Measurements from ENCODE around the gene FAM107B.

The FAM107B gene

DNA sequence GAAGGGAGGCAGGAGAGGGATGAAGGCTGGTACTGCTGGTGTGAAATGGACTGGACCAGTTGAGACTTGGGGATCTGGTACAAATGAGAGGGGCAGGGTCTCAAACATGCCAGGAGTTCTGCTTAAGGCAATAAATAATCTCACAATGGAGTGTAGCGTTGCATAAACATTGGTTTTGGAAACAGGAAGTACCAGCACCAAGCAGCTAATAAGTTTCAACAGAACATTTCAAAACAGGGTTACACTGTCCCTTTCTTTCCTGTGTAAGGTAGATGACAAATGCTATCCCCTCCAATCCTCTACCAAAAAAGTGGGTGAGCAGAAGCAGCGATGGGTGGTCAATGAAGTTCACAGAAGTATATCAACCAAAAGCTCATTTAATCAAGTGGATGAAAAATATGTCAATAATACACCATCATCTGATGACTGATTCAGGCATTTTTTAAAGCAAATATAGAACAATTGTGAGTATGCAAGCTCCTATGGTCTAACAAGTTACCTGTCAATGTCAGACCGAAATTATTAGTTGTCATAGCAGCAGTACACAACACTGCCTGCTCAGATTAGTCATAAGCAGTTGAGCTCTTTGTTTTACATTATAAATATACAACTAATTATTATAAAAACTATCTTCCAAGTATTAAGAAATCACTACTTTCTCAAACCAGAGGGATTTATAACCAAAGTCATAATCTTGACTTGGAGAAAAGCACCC lies 220.0 kb downstream of the FAM107B start:
- H3K36me3 ChIP-seq (ENCODE audit: control insufficient read depth, insufficient read depth, low read length) = no peaks in the 10 kb centered on the region
- no peaks in the 10 kb centered on the region for H3K9me3 ChIP-seq (ENCODE audit: control insufficient read depth, low read length)
- no peak overlapping the region for H3K27ac ChIP-seq (ENCODE audit: insufficient read depth, low read depth, low read length, poor library complexity, severe bottlenecking)
- H3K4me1 ChIP-seq (ENCODE audit: control insufficient read depth, insufficient read depth, low read length) = peaks cover 6% of the 10 kb centered on the region
- WGBS, 2 experiments = 88 to 96% methylated on average over 3 of the region's 3 CpGs
- H3K4me3 ChIP-seq (ENCODE audit: insufficient read depth, low read depth, low read length) = no peak overlapping the region
- H3K27me3 ChIP-seq (ENCODE audit: control insufficient read depth, insufficient read depth, low read length, poor library complexity, severe bottlenecking) = no peaks in the 10 kb centered on the region

DNA sequence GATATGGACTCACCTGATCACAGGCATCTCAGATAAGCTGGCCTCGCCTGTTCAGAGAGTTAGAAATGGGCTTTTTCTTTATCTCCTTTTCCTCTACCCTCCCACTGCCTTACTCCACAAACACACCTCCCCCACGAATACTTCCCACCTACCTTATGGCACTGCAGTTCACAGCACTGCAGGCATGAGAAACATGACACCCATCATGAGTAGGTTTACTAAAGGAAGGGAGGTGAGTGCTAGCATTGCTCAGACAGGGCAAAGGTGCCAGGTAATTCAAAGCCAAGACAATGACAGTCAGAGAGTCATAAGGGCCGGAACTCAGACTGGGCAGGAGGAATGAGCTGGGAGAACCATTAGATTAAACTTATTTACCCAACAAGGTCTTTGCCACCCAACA lies 220.6 kb downstream of the FAM107B start:
- Histone ChIP-seq H3K36me3 (ENCODE audit: control insufficient read depth, insufficient read depth, low read length) (no peaks in the 10 kb centered on the region), H3K9me3 (ENCODE audit: control insufficient read depth, low read length) (no peaks in the 10 kb centered on the region), H3K4me3 (ENCODE audit: insufficient read depth, low read depth, low read length) (no peak overlapping the region), H3K27ac (ENCODE audit: insufficient read depth, low read depth, low read length, poor library complexity, severe bottlenecking) (no peak overlapping the region), H3K4me1 (ENCODE audit: control insufficient read depth, insufficient read depth, low read length) (peaks cover 9% of the 10 kb centered on the region), H3K27me3 (ENCODE audit: control insufficient read depth, insufficient read depth, low read length, poor library complexity, severe bottlenecking) (no peaks in the 10 kb centered on the region)
- WGBS, 2 experiments = 76 to 79% methylated on average over 3 of the region's 3 CpGs

DNA sequence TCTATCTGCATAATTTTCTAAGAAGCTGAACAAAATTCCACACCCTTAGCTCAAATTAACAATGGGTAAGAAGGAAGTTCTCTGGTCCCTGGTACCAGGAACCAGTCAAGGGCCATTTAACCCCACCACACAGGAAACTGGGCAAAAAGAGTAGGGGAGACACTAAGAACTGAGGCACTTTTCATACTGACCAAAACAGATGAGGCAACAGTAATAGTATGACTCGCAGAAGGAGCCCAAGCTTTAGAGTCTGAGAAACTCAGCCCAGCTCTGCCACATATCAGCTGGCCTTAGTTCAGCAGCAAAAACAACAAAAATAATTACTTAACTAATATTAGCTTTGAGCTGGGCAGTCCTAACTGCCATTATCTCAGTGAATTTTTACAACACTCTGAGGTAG lies 221.2 kb downstream of the FAM107B start:
- WGBS, 2 experiments = 91 to 97% methylated on average over 1 of the region's 1 CpG
- Histone ChIP-seq H3K4me1 (ENCODE audit: control insufficient read depth, insufficient read depth, low read length) (peaks cover 10% of the 10 kb centered on the region), H3K4me3 (ENCODE audit: insufficient read depth, low read depth, low read length) (no peak overlapping the region), H3K27me3 (ENCODE audit: control insufficient read depth, insufficient read depth, low read length, poor library complexity, severe bottlenecking) (no peaks in the 10 kb centered on the region), H3K27ac (ENCODE audit: insufficient read depth, low read depth, low read length, poor library complexity, severe bottlenecking) (no peak overlapping the region), H3K9me3 (ENCODE audit: control insufficient read depth, low read length) (no peaks in the 10 kb centered on the region), H3K36me3 (ENCODE audit: control insufficient read depth, insufficient read depth, low read length) (no peaks in the 10 kb centered on the region)

DNA sequence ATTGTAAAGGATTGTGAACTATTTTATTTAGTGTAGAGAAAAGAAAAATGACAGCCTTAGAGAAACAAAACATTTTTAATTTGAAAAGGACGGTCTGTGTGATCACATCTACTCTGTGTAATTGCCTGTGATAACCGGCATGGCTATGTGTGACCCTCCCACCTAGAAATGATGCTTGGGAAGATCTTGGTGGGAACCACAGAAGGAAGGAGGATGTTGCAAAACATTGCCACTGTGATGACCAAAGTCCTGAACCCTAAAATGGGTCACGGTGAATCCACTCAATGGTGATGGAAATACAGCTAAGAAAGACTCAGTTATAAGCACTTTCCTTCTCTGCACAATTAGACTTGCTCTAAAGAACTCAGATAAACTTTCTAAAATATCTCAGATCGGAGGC lies 222.7 kb downstream of the FAM107B start:
- WGBS, 2 experiments = 83 to 85% methylated on average over 4 of the region's 4 CpGs
- Histone ChIP-seq H3K27ac (ENCODE audit: insufficient read depth, low read depth, low read length, poor library complexity, severe bottlenecking) (no peak overlapping the region), H3K27me3 (ENCODE audit: control insufficient read depth, insufficient read depth, low read length, poor library complexity, severe bottlenecking) (no peaks in the 10 kb centered on the region), H3K4me3 (ENCODE audit: insufficient read depth, low read depth, low read length) (no peak overlapping the region), H3K4me1 (ENCODE audit: control insufficient read depth, insufficient read depth, low read length) (peaks cover 24% of the 10 kb centered on the region), H3K36me3 (ENCODE audit: control insufficient read depth, insufficient read depth, low read length) (no peaks in the 10 kb centered on the region), H3K9me3 (ENCODE audit: control insufficient read depth, low read length) (no peaks in the 10 kb centered on the region)

DNA sequence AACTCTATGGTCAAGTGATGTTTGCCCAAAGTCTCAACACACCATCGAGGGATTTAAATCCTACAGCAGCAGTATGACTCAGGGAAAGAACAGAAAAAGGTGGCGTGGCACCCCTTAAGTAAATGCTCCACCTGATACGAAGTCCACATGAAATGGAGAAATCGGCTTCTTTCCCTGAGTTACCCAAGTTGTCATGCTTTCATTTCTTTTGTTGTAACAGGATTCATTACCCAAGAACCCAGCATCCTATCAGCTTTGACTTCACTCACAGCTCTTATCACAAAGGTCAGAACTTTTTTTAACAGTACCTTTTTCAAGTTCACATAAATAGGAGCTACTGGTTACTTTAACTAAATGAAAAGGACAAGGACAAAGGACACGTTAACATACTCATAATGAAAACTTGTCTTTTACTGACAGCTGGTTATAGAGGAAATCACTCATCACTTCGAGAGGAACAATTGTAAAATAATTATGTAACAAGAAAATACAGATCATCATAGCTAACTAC lies 224.2 kb downstream of the FAM107B start:
- H3K27me3 ChIP-seq (ENCODE audit: control insufficient read depth, insufficient read depth, low read length, poor library complexity, severe bottlenecking) = no peaks in the 10 kb centered on the region
- no peaks in the 10 kb centered on the region for H3K9me3 ChIP-seq (ENCODE audit: control insufficient read depth, low read length)
- no peaks in the 10 kb centered on the region for H3K36me3 ChIP-seq (ENCODE audit: control insufficient read depth, insufficient read depth, low read length)
- 93 to 96% methylated on average over 5 to 6 of the region's 6 CpGs for WGBS, 2 experiments
- H3K4me1 ChIP-seq (ENCODE audit: control insufficient read depth, insufficient read depth, low read length) = peaks cover 21% of the 10 kb centered on the region
- H3K27ac ChIP-seq (ENCODE audit: insufficient read depth, low read depth, low read length, poor library complexity, severe bottlenecking) = no peak overlapping the region
- H3K4me3 ChIP-seq (ENCODE audit: insufficient read depth, low read depth, low read length) = no peak overlapping the region

DNA sequence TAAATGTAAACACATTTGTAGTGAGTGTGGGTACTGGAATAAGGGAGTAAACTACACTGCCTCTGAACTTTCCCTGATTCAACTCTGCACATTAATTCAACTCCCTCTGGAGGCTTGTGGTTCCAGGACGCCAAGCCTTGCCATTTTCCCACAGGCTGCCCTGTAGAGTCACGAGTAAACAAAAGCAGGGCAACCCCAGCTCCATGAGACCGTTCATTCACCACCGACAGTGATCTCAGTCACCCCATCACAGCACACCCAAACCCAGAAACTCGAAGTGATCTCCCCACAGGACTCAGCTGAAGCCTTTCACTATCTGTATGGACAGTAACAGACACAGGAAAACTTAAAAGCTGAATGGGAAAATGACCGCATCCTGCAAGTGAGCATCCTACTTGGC lies 225.2 kb downstream of the FAM107B start:
- no peaks in the 10 kb centered on the region for H3K27me3 ChIP-seq (ENCODE audit: control insufficient read depth, insufficient read depth, low read length, poor library complexity, severe bottlenecking)
- H3K36me3 ChIP-seq (ENCODE audit: control insufficient read depth, insufficient read depth, low read length) = no peaks in the 10 kb centered on the region
- peaks cover 20% of the 10 kb centered on the region for H3K4me1 ChIP-seq (ENCODE audit: control insufficient read depth, insufficient read depth, low read length)
- H3K27ac ChIP-seq (ENCODE audit: insufficient read depth, low read depth, low read length, poor library complexity, severe bottlenecking) = no peak overlapping the region
- 83 to 86% methylated on average over 6 of the region's 6 CpGs for whole genome bisulfite sequencing, 2 experiments
- H3K4me3 ChIP-seq (ENCODE audit: insufficient read depth, low read depth, low read length) = no peak overlapping the region
- no peaks in the 10 kb centered on the region for H3K9me3 ChIP-seq (ENCODE audit: control insufficient read depth, low read length)

DNA sequence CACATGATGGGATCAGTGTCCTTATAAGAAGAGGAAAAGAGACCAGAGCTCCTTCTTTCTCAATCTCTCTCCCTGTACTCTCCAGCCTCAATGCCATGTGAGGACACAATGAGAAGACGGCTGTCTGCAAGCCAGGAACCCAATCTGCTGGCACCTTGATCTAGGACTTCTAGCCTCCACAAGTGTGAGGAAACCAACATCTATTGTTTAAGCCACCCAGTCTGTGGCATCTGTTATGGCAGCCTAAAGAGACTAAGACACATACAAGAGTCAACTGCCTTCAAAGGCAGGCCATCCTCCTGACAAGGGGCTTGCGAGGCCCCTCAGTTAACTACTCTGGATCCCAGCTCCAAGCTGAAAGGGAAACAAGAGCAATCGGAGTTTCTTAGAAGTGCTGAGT lies 225.7 kb downstream of the FAM107B start:
- 94 to 95% methylated on average over 3 of the region's 3 CpGs for WGBS, 2 experiments
- H3K4me3 ChIP-seq (ENCODE audit: insufficient read depth, low read depth, low read length) = no peak overlapping the region
- peaks cover 20% of the 10 kb centered on the region for H3K4me1 ChIP-seq (ENCODE audit: control insufficient read depth, insufficient read depth, low read length)
- H3K27ac ChIP-seq (ENCODE audit: insufficient read depth, low read depth, low read length, poor library complexity, severe bottlenecking) = no peak overlapping the region
- no peaks in the 10 kb centered on the region for H3K36me3 ChIP-seq (ENCODE audit: control insufficient read depth, insufficient read depth, low read length)
- no peaks in the 10 kb centered on the region for H3K27me3 ChIP-seq (ENCODE audit: control insufficient read depth, insufficient read depth, low read length, poor library complexity, severe bottlenecking)
- H3K9me3 ChIP-seq (ENCODE audit: control insufficient read depth, low read length) = no peaks in the 10 kb centered on the region

DNA sequence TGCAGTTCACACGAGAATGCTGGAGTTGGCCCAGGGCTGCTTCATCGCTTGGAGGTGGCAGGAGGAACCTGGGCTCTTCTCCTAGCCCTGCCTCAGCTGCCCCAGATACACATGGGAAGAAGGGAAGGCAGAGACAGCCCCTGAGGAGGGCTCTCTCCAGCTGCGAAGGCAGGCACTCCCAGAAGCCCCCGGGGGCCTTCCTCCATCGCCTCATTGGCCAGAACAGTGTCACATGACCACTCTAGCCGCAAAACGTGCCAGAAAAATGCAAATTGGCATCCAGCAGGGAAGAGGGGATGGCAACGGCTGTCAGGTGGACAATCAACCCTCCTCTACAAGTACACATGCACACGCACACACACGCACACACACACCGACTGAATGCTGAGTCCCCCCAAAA lies 226.2 kb downstream of the FAM107B start:
- Histone ChIP-seq H3K36me3 (ENCODE audit: control insufficient read depth, insufficient read depth, low read length) (no peaks in the 10 kb centered on the region), H3K9me3 (ENCODE audit: control insufficient read depth, low read length) (no peaks in the 10 kb centered on the region), H3K4me1 (ENCODE audit: control insufficient read depth, insufficient read depth, low read length) (peaks cover 20% of the 10 kb centered on the region), H3K27me3 (ENCODE audit: control insufficient read depth, insufficient read depth, low read length, poor library complexity, severe bottlenecking) (no peaks in the 10 kb centered on the region), H3K4me3 (ENCODE audit: insufficient read depth, low read depth, low read length) (no peak overlapping the region), H3K27ac (ENCODE audit: insufficient read depth, low read depth, low read length, poor library complexity, severe bottlenecking) (no peak overlapping the region)
- 80 to 86% methylated on average over 11 of the region's 11 CpGs for WGBS, 2 experiments

DNA sequence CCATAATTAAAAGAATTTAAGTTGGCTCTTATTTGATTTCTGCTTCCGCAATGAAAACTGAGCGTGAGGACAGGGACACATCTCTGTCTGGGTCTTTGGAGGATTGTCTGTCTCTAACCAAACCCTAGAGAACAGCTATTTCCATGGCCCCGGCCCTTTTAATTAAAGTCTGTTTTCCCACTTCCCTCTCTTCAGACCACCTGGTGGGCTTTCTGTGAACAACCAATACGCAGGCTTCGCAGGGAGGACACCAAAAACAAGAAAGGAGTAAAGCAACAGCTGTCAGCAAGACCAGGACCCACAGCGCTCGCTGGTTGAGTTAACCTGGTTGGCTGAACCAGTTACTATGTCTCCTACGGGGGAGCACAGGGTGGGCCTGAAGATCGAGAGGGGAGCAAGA lies 226.9 kb downstream of the FAM107B start:
- H3K9me3 ChIP-seq (ENCODE audit: control insufficient read depth, low read length) = no peaks in the 10 kb centered on the region
- peak overlapping the region; percentile 36 for H3K27ac ChIP-seq (ENCODE audit: insufficient read depth, low read depth, low read length, poor library complexity, severe bottlenecking)
- H3K4me3 ChIP-seq (ENCODE audit: insufficient read depth, low read depth, low read length) = no peak overlapping the region
- H3K36me3 ChIP-seq (ENCODE audit: control insufficient read depth, insufficient read depth, low read length) = no peaks in the 10 kb centered on the region
- H3K27me3 ChIP-seq (ENCODE audit: control insufficient read depth, insufficient read depth, low read length, poor library complexity, severe bottlenecking) = no peaks in the 10 kb centered on the region
- peaks cover 20% of the 10 kb centered on the region for H3K4me1 ChIP-seq (ENCODE audit: control insufficient read depth, insufficient read depth, low read length)
- 54 to 60% methylated on average over 9 of the region's 9 CpGs for WGBS, 2 experiments

DNA sequence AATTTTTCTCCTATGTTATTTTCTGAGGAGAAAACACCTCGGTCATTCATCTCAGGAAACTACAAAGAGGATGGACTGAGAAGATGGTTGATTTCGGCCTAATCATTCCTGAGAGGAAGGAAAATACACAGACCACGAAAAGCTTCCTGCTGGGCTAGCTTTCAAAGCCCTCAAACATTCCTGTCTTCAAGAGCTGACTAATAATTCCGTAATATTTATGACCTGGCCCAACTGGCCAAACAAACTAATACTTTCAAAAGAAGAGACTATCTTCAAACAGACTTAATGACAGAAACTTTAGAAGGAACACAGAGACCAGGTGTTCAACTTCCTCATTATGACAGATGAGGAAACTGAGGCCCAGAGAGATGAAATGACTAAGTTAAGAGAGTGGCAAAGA lies 228.9 kb downstream of the FAM107B start:
- no peaks in the 10 kb centered on the region for H3K27me3 ChIP-seq (ENCODE audit: control insufficient read depth, insufficient read depth, low read length, poor library complexity, severe bottlenecking)
- no peak overlapping the region for H3K27ac ChIP-seq (ENCODE audit: insufficient read depth, low read depth, low read length, poor library complexity, severe bottlenecking)
- H3K36me3 ChIP-seq (ENCODE audit: control insufficient read depth, insufficient read depth, low read length) = no peaks in the 10 kb centered on the region
- H3K4me3 ChIP-seq (ENCODE audit: insufficient read depth, low read depth, low read length) = no peak overlapping the region
- H3K9me3 ChIP-seq (ENCODE audit: control insufficient read depth, low read length) = no peaks in the 10 kb centered on the region
- WGBS, 2 experiments = 89 to 95% methylated on average over 4 of the region's 4 CpGs
- peaks cover 20% of the 10 kb centered on the region for H3K4me1 ChIP-seq (ENCODE audit: control insufficient read depth, insufficient read depth, low read length)

DNA sequence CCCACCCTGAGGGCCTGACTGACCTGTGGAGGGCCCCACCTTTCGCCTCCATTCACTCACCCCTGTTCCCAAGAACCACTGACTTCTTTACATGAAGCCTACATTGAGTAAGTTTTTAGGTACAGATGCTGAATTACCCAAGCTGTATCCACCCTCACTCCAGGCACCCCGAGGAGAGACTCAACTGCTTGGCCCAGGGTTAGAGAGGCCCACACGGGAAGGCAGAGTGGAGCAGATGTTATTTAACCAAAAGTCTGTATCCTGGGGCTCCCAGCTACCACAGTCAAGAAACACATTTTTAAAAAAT lies 230.8 kb downstream of the FAM107B start:
- H3K27ac ChIP-seq (ENCODE audit: insufficient read depth, low read depth, low read length, poor library complexity, severe bottlenecking) = no peak overlapping the region
- no peaks in the 10 kb centered on the region for H3K27me3 ChIP-seq (ENCODE audit: control insufficient read depth, insufficient read depth, low read length, poor library complexity, severe bottlenecking)
- peaks cover 15% of the 10 kb centered on the region for H3K4me1 ChIP-seq (ENCODE audit: control insufficient read depth, insufficient read depth, low read length)
- 86 to 88% methylated on average over 3 of the region's 3 CpGs for WGBS, 2 experiments
- no peak overlapping the region for H3K4me3 ChIP-seq (ENCODE audit: insufficient read depth, low read depth, low read length)
- H3K9me3 ChIP-seq (ENCODE audit: control insufficient read depth, low read length) = no peaks in the 10 kb centered on the region
- H3K36me3 ChIP-seq (ENCODE audit: control insufficient read depth, insufficient read depth, low read length) = no peaks in the 10 kb centered on the region
